Ovary (tissue), 10 donors: ENCODE measurements around the gene MRPS16. TPM values are rescaled to one million over a fixed set of nuclear protein-coding genes. Genes with fewer than 3 reads are reported as not detected.

Source experiments
- DNase-seq, 5 donors: peaks; one replicate each; pipeline ENCODE4 v3.0.0-alpha.2; 2019 to 2020
- H3K27ac ChIP-seq, 2 donors: fragments of 200-600 bp; one replicate each; pipeline versions ENCODE4 v1.5.1 to v1.8.0; 2019 to 2022
- H3K27me3 ChIP-seq: fragments of 200-600 bp; one replicate; pipeline ENCODE4 v1.8.0; 2022
- H3K36me3 ChIP-seq: fragments of 200-600 bp; sonication (generic); one replicate; pipeline ENCODE4 v1.5.1; 2019
- H3K4me1 ChIP-seq: one replicate; pipeline ENCODE4 v1.8.1; 2013; ENCODE audit warnings: mild to moderate bottlenecking, moderate library complexity; ENCODE audit not compliant: insufficient read depth
- H3K4me3 ChIP-seq: fragments of 200-600 bp; sonication (generic); one replicate; pipeline ENCODE4 v1.5.1; 2017
- H3K9me3 ChIP-seq, 2 donors: fragments of 200-600 bp in 1 of 2; sonication (generic) in 1 of 2; one replicate each; pipeline versions ENCODE4 v1.5.1 to v1.8.1; 2013 to 2019; ENCODE audit warnings: mild to moderate bottlenecking in 1 of 2, moderate library complexity in 1 of 2
- CTCF ChIP-seq, 3 donors: fragments of 450-650 bp in 2 of 3; fragments of 200-600 bp in 1 of 3; IDR thresholded peaks; one replicate each; pipeline versions ENCODE4 v1.5.1 to v1.8.0; 2016 to 2022; ENCODE audit warnings: antibody characterized with exemption in 3 of 3, mild to moderate bottlenecking in 1 of 3
- EP300 ChIP-seq: sonication (generic); formaldehyde crosslinking; IDR thresholded peaks from one replicate; pipeline ENCODE4 v1.6.1; 2017; ENCODE audit warnings: antibody characterized with exemption
- POLR2A ChIP-seq: fragments of 450-650 bp; IDR thresholded peaks from one replicate; pipeline ENCODE4 v1.6.1; 2017; ENCODE audit warnings: antibody characterized with exemption, mild to moderate bottlenecking, moderate library complexity
- WGBS, 3 donors: extraction: QIAGEN DNeasy Blood & Tissue Kit in 1 of 3; methylation state at CpG; one replicate each; pipeline versions ENCODE4 v1.1.5 to v1.1.7; 2013 to 2017; 5-methylcytosine and 5-hydroxymethylcytosine counted together
- intact Hi-C, 4 donors: fragments of 100-400 bp; cut with DNase I; formaldehyde crosslinking; loops; one replicate each; pipeline versions ENCODE4 v1.11.0 to v1.15.1; 2022 to 2023
- long read RNA-seq, 3 donors: library from polyadenylated mRNA in 2 of 3; unstranded in 2 of 3; transcript quantifications; one replicate each; pipeline ENCODE4 v2.0.0 and lab custom pipeline, GENCODE V29; 2021 to 2026
- polyA plus RNA-seq, 2 donors: library from polyadenylated mRNA; stranded (reverse); fragments of 200-250 nt in 1 of 2; fragments of 350-450 nt in 1 of 2; fragmentation: Illumina TruSeq in 1 of 2; extraction: RNeasy Lipid Tissue Mini Kit (QIAGEN cat#74804) in 1 of 2; gene quantifications; one replicate each; pipeline ENCODE4 v1.2.3, GENCODE V29; 2013 to 2014
- total RNA-seq, 7 donors: library from RNA; depleted of rRNA in 2 of 7; stranded (reverse); fragments of >200 nt in 2 of 7; fragmentation: NEBNext Ultra II Directional in 3 of 7; extraction: Animal tissue kit (Norgen Biotek cat#: 25700) in 3 of 7; gene quantifications; one replicate each; pipeline versions ENCODE4 v1.1.0 to v1.2.4, GENCODE V29; 2016 to 2023
- donor health status: DM: no; HTN: no; CAD: no; lungs with moderate emphysema.
- donor health status: DM: no; HTN: no; CAD: no.
- donor health status: Bipolar disorder and iron deficiency.
- donor health status: DM: yes; HTN: yes; CAD: no.
- donor health status: DM: no; HTN: no; CAD: no.
- donor health status: DM: yes; HTN: yes; CAD: no.

Gene MRPS16
- total RNA-seq (100 to 1,000 TPM in 1 of 7 donors, 10 to 100 TPM in 6; 26.3 to 101 (median 59.4) TPM), polyA plus RNA-seq (10 to 100 TPM; 35.0 to 49.8 TPM)
- long read RNA-seq, donor 1, transcript MRPS16-202 (3 exons, 2,634 nt), result major isoform, 144 of 196 reads
- long read RNA-seq, donor 1, partial matches to known transcripts, result 14 of 196 reads
- long read RNA-seq, donor 1, other reads (novel, unspliced or antisense), result 31 of 196 reads
- long read RNA-seq, donor 2, transcript MRPS16-202 (3 exons, 2,634 nt), result major isoform, 63 of 71 reads
- long read RNA-seq, donor 2, partial matches to known transcripts, result 0 of 71 reads
- long read RNA-seq, donor 2, other reads (novel, unspliced or antisense), result 0 of 71 reads
- long read RNA-seq, donor 3, transcript MRPS16-202 (3 exons, 2,634 nt), result major isoform, 92 of 120 reads
- long read RNA-seq, donor 3, partial matches to known transcripts, result 6 of 120 reads
- long read RNA-seq, donor 3, other reads (novel, unspliced or antisense), result 17 of 120 reads

GRCh38 chr10:73252445-73253224 lies at the start of gene MRPS16:
Gene MRPS16, minus strand, starts transcription at chr10:73252644. Its CDS starts 162 bp downstream, at chr10:73252482.
- WGBS, 3 donors, result 0% methylated on average over 46 to 51 of the region's 51 CpGs
- peak within 1 kb of the TSS; percentile 81 for H3K4me3 ChIP-seq
- no peaks in the 10 kb centered on the region for H3K36me3 ChIP-seq
- peak; percentile 91 to 94 (median 92) for DNase-seq
- intact Hi-C loops, result no loop called here
- no peaks in the 10 kb centered on the region for H3K27me3 ChIP-seq
- H3K9me3 ChIP-seq, result no peaks in the 10 kb centered on the region
- peaks cover 5% of the 10 kb centered on the region for H3K4me1 ChIP-seq
- TF ChIP-seq POLR2A, result peak; percentile 68
- TF ChIP-seq CTCF (IDR thresholded peaks at IDR 0.05), result no peak
- peak within 1 kb of the TSS; percentile 77 to 80 for H3K27ac ChIP-seq

- 81 to 83% (median 83%) methylated on average over 3 of the region's 3 CpGs for WGBS, 3 donors
- Histone ChIP-seq H3K4me3 (no peak overlapping the region), H3K27me3 (no peaks in the 10 kb centered on the region), H3K36me3 (no peaks in the 10 kb centered on the region), H3K4me1 (no peaks in the 10 kb centered on the region), H3K27ac (no peak overlapping the region), H3K9me3 (no peaks in the 10 kb centered on the region)
- intact Hi-C loops, result no loop called here
- no peak for TF ChIP-seq CTCF (IDR thresholded peaks at IDR 0.05)
- no peak for TF ChIP-seq EP300
- TF ChIP-seq POLR2A, result no peak
- DNase-seq, result no peak
Measured at GRCh38 chr10:73296946-73297345, 44.5 kb upstream of the MRPS16 start.

GRCh38 chr10:73293461-73293860 lies 41.0 kb upstream of the MRPS16 start:
- H3K27me3 ChIP-seq, result no peaks in the 10 kb centered on the region
- DNase-seq, result no peak
- no peaks in the 10 kb centered on the region for H3K36me3 ChIP-seq
- no peaks in the 10 kb centered on the region for H3K4me1 ChIP-seq
- 87 to 88% (median 87%) methylated on average over 3 of the region's 3 CpGs for WGBS, 3 donors
- TF ChIP-seq CTCF (IDR thresholded peaks at IDR 0.05) (no peak), POLR2A (no peak), EP300 (no peak)
- H3K27ac ChIP-seq, result no peak overlapping the region
- H3K9me3 ChIP-seq, result no peaks in the 10 kb centered on the region
- no peak overlapping the region for H3K4me3 ChIP-seq
- intact Hi-C loops, result no loop called here

GRCh38 chr10:73289958-73290357 lies 37.5 kb upstream of the MRPS16 start:
- Histone ChIP-seq H3K27ac (no peak overlapping the region), H3K9me3 (no peaks in the 10 kb centered on the region), H3K27me3 (no peaks in the 10 kb centered on the region), H3K4me3 (no peak overlapping the region), H3K4me1 (no peaks in the 10 kb centered on the region), H3K36me3 (no peaks in the 10 kb centered on the region)
- WGBS, 3 donors, result 97 to 100% (median 98%) methylated on average over 1 of the region's 1 CpG
- intact Hi-C loops, result no loop called here
- no peak for TF ChIP-seq EP300
- TF ChIP-seq CTCF (IDR thresholded peaks at IDR 0.05), result no peak
- no peak for TF ChIP-seq POLR2A
- DNase-seq, result no peak
